ENCODE results near the gene C1QTNF2. TPM values are rescaled to one million over a fixed set of nuclear protein-coding genes. Genes with fewer than 3 reads are reported as not detected.

C1QTNF2 gene
- total RNA-seq, 2 donors from 2014 or later, result not detected

GRCh38 chr5:160333721-160334120 lies 36.7 kb downstream of the C1QTNF2 start:
- no peak overlapping the region for H3K4me3 Mint-ChIP-seq

GRCh38 chr5:160330212-160330611 lies 40.2 kb downstream of the C1QTNF2 start:
- TF ChIP-seq CTCF (conservative IDR thresholded peaks at IDR 0.05), result no peak
- H3K27me3 Mint-ChIP-seq (ENCODE audit: insufficient read depth), result peaks cover 4% of the 10 kb centered on the region
- no peaks in the 10 kb centered on the region for H3K9me3 Mint-ChIP-seq
- Histone ChIP-seq H3K4me3 (ENCODE audit: low read length) (no peak overlapping the region), H3K9ac (ENCODE audit: extremely low read depth, low read length, poor library complexity, severe bottlenecking) (no peak overlapping the region), H3K9me3 (ENCODE audit: control insufficient read depth, low read length) (no peaks in the 10 kb centered on the region), H3K27ac (ENCODE audit: low read depth, low read length) (no peak overlapping the region), H3K4me1 (ENCODE audit: control insufficient read depth, insufficient read depth, low read length) (no peaks in the 10 kb centered on the region), H3K27me3 (ENCODE audit: control insufficient read depth, insufficient read depth, low read length, poor library complexity, severe bottlenecking) (no peaks in the 10 kb centered on the region), H3K36me3 (ENCODE audit: control insufficient read depth, insufficient read depth, low read length) (no peaks in the 10 kb centered on the region)
- 88 to 94% methylated on average over 3 to 4 of the region's 4 CpGs for WGBS, 2 experiments (ENCODE audit: insufficient coverage in 1 of 2, insufficient read length in 1 of 2)
- no peaks in the 10 kb centered on the region for H3K36me3 Mint-ChIP-seq (ENCODE audit: low read depth)
- H3K27ac Mint-ChIP-seq, result no peak overlapping the region
- no peak overlapping the region for H3K4me3 Mint-ChIP-seq
- no peak for DNase-seq
- peaks cover 7% of the 10 kb centered on the region for H3K4me1 Mint-ChIP-seq

More at GRCh38 chr5:160333721-160334120, 36.7 kb downstream of the C1QTNF2 start:
- H3K36me3 ChIP-seq (ENCODE audit: control insufficient read depth, insufficient read depth, low read length), result no peaks in the 10 kb centered on the region
- H3K27me3 Mint-ChIP-seq (ENCODE audit: insufficient read depth), result peaks cover 4% of the 10 kb centered on the region
- no peak overlapping the region for H3K27ac ChIP-seq (ENCODE audit: low read depth, low read length)
- H3K27ac Mint-ChIP-seq, result no peak overlapping the region
- 92 to 94% methylated on average over 3 of the region's 3 CpGs for WGBS, 2 experiments (ENCODE audit: insufficient coverage in 1 of 2, insufficient read length in 1 of 2)
- no peaks in the 10 kb centered on the region for H3K27me3 ChIP-seq (ENCODE audit: control insufficient read depth, insufficient read depth, low read length, poor library complexity, severe bottlenecking)
- no peaks in the 10 kb centered on the region for H3K4me1 Mint-ChIP-seq
- H3K4me3 ChIP-seq (ENCODE audit: low read length), result no peak overlapping the region
- DNase-seq, result no peak
- no peaks in the 10 kb centered on the region for H3K9me3 Mint-ChIP-seq
- no peak overlapping the region for H3K9ac ChIP-seq (ENCODE audit: extremely low read depth, low read length, poor library complexity, severe bottlenecking)
- no peaks in the 10 kb centered on the region for H3K36me3 Mint-ChIP-seq (ENCODE audit: low read depth)
- no peaks in the 10 kb centered on the region for H3K4me1 ChIP-seq (ENCODE audit: control insufficient read depth, insufficient read depth, low read length)
- no peaks in the 10 kb centered on the region for H3K9me3 ChIP-seq (ENCODE audit: control insufficient read depth, low read length)
- TF ChIP-seq CTCF (conservative IDR thresholded peaks at IDR 0.05), result no peak

- H3K27me3 ChIP-seq (ENCODE audit: control insufficient read depth, insufficient read depth, low read length, poor library complexity, severe bottlenecking), result no peaks in the 10 kb centered on the region
- H3K9me3 ChIP-seq (ENCODE audit: control insufficient read depth, low read length), result no peaks in the 10 kb centered on the region
- no peak for DNase-seq
- no peaks in the 10 kb centered on the region for H3K36me3 ChIP-seq (ENCODE audit: control insufficient read depth, insufficient read depth, low read length)
- peaks cover 7% of the 10 kb centered on the region for H3K4me1 Mint-ChIP-seq
- no peak overlapping the region for H3K9ac ChIP-seq (ENCODE audit: extremely low read depth, low read length, poor library complexity, severe bottlenecking)
- TF ChIP-seq CTCF (conservative IDR thresholded peaks at IDR 0.05), result no peak
- no peak overlapping the region for H3K4me3 Mint-ChIP-seq
- H3K27ac Mint-ChIP-seq, result no peak overlapping the region
- no peaks in the 10 kb centered on the region for H3K9me3 Mint-ChIP-seq
- H3K4me1 ChIP-seq (ENCODE audit: control insufficient read depth, insufficient read depth, low read length), result no peaks in the 10 kb centered on the region
- H3K27me3 Mint-ChIP-seq (ENCODE audit: insufficient read depth), result no peaks in the 10 kb centered on the region
- no peaks in the 10 kb centered on the region for H3K36me3 Mint-ChIP-seq (ENCODE audit: low read depth)
- 75 to 93% methylated on average over 6 of the region's 6 CpGs for WGBS, 2 experiments (ENCODE audit: insufficient coverage in 1 of 2, insufficient read length in 1 of 2)
- no peak overlapping the region for H3K4me3 ChIP-seq (ENCODE audit: low read length)
- no peak overlapping the region for H3K27ac ChIP-seq (ENCODE audit: low read depth, low read length)
These were observed 42.6 kb downstream of the C1QTNF2 start for GRCh38 chr5:160327818-160328217.

Measured in endodermal cell (in vitro differentiated cells).